ENCODE measurements around the gene CD86. TPM values are rescaled to one million over a fixed set of nuclear protein-coding genes. Genes with fewer than 3 reads are reported as not detected.

Gene CD86
- total RNA-seq, 2 experiments from 2014 or later: 0.69 to 1.4 TPM

GRCh38 chr3:122013448-122013925 lies 41.7 kb upstream of the CD86 start:
- Mint-ChIP-seq H3K9me3 (no peaks in the 10 kb centered on the region), H3K27me3 (peaks cover 28% of the 10 kb centered on the region), H3K4me3 (no peak overlapping the region), H3K36me3 (ENCODE audit: low read depth) (no peaks in the 10 kb centered on the region), H3K4me1 (ENCODE audit: low read depth) (no peaks in the 10 kb centered on the region), H3K27ac (no peak overlapping the region)
- CTCF ChIA-PET: no interaction called here
- DNase-seq (no peak), ATAC-seq (ENCODE audit: poor library complexity) (no peak)
- intact Hi-C loops (cut with DNase I, micrococcal nuclease): no loop called here
- Histone ChIP-seq H3K4me3 (ENCODE audit: low read length) (no peak overlapping the region), H3K4me1 (ENCODE audit: insufficient read depth, low read length) (no peaks in the 10 kb centered on the region), H3K27me3 (ENCODE audit: control insufficient read depth in 1 of 2, insufficient read depth in 2 of 2, low read length in 2 of 2) (peaks cover 5 to 8% of the 10 kb centered on the region in 2 experiments), H3K9me3 (ENCODE audit: control insufficient read depth in 1 of 2, insufficient read depth in 1 of 2, low read length in 2 of 2) (no peaks in the 10 kb centered on the region), H3K27ac (ENCODE audit: low read depth in 1 of 2, low read length in 2 of 2) (no peak overlapping the region), H3K36me3 (ENCODE audit: insufficient read depth, low read length) (no peaks in the 10 kb centered on the region)
- POLR2A ChIA-PET: no interaction called here
- no peak for TF ChIP-seq CTCF (IDR thresholded peaks at IDR 0.05)

- Histone ChIP-seq H3K27ac (ENCODE audit: low read depth in 1 of 2, low read length in 2 of 2) (no peak overlapping the region), H3K4me1 (ENCODE audit: insufficient read depth, low read length) (no peaks in the 10 kb centered on the region), H3K27me3 (ENCODE audit: control insufficient read depth in 1 of 2, insufficient read depth in 2 of 2, low read length in 2 of 2) (peaks cover 9 to 13% of the 10 kb centered on the region in 2 experiments), H3K4me3 (ENCODE audit: low read length) (no peak overlapping the region), H3K9me3 (ENCODE audit: control insufficient read depth in 1 of 2, insufficient read depth in 1 of 2, low read length in 2 of 2) (no peaks in the 10 kb centered on the region), H3K36me3 (ENCODE audit: insufficient read depth, low read length) (no peaks in the 10 kb centered on the region)
- TF ChIP-seq CTCF (IDR thresholded peaks at IDR 0.05): no peak
- ChIA-PET POLR2A (no interaction called here), CTCF (no interaction called here)
- Mint-ChIP-seq H3K4me1 (ENCODE audit: low read depth) (no peaks in the 10 kb centered on the region), H3K27ac (no peak overlapping the region), H3K27me3 (peaks cover 39% of the 10 kb centered on the region), H3K9me3 (no peaks in the 10 kb centered on the region), H3K4me3 (no peak overlapping the region), H3K36me3 (ENCODE audit: low read depth) (no peaks in the 10 kb centered on the region)
- intact Hi-C loops (cut with DNase I, micrococcal nuclease): no loop called here
- ATAC-seq (ENCODE audit: poor library complexity): no peak
- DNase-seq: no peak
Measured at GRCh38 chr3:122014741-122015140, 40.4 kb upstream of the CD86 start.

- Histone ChIP-seq H3K36me3 (ENCODE audit: insufficient read depth, low read length) (no peaks in the 10 kb centered on the region), H3K9me3 (ENCODE audit: control insufficient read depth in 1 of 2, insufficient read depth in 1 of 2, low read length in 2 of 2) (peaks cover 0 to 6% of the 10 kb centered on the region in 2 experiments), H3K4me3 (ENCODE audit: low read length) (no peak overlapping the region), H3K27ac (ENCODE audit: low read depth in 1 of 2, low read length in 2 of 2) (no peak overlapping the region), H3K27me3 (ENCODE audit: control insufficient read depth in 1 of 2, insufficient read depth in 2 of 2, low read length in 2 of 2) (peaks cover 14 to 41% of the 10 kb centered on the region in 2 experiments), H3K4me1 (ENCODE audit: insufficient read depth, low read length) (peaks cover 4% of the 10 kb centered on the region)
- Mint-ChIP-seq H3K9me3 (no peaks in the 10 kb centered on the region), H3K27me3 (peaks cover 68% of the 10 kb centered on the region), H3K4me3 (no peak overlapping the region), H3K36me3 (ENCODE audit: low read depth) (no peaks in the 10 kb centered on the region), H3K4me1 (ENCODE audit: low read depth) (peaks cover 4% of the 10 kb centered on the region), H3K27ac (no peak overlapping the region)
- no peak for TF ChIP-seq CTCF (IDR thresholded peaks at IDR 0.05)
- POLR2A ChIA-PET: no interaction called here
- CTCF ChIA-PET: no interaction called here
- DNase-seq: no peak
- ATAC-seq (ENCODE audit: poor library complexity): no peak
- intact Hi-C loops (cut with DNase I, micrococcal nuclease): no loop called here
Measured at GRCh38 chr3:122019493-122019892, 35.7 kb upstream of the CD86 start.

Measured in CD4-positive, alpha-beta T cell (primary cell).